OCI-LY7 (cell line): Measurements from ENCODE around the gene LRRC7.

Experiments used
- CTCF ChIP-seq: fragments of 200-600 bp; sonication (generic); conservative IDR thresholded peaks from 2 replicates; pipeline ENCODE4 v1.5.1; 2014; ENCODE audit warnings: mild to moderate bottlenecking, antibody characterized with exemption, low read length, moderate library complexity, mixed read lengths
- EZH2phosphoT487 ChIP-seq: fragments of 200-600 bp; sonication (generic); IDR thresholded peaks from 2 replicates; pipeline ENCODE4 v1.6.1; 2018; ENCODE audit warnings: low read depth, borderline replicate concordance, mild to moderate bottlenecking, mixed run types, antibody characterized with exemption, low read length, moderate library complexity, mixed read lengths

GRCh38 chr1:69534829-69535228 lies 32.9 kb upstream of the LRRC7 start:
- TF ChIP-seq CTCF (no peak), EZH2phosphoT487 (no peak)
